Activated CD8-positive, alpha-beta T cell treated with anti-CD3 and anti-CD28 coated beads, Interleukin-2, amount 10 ng/mL, durations not matched to agents 7 days and 5 days (primary cell): ENCODE data around the gene GDI2. TPM values are rescaled to one million over a fixed set of nuclear protein-coding genes. Genes with fewer than 3 reads are reported as not detected.
"Not testable (repeated sequence)": the region's sequence is repeated elsewhere in the genome, so short reads cannot be mapped to it uniquely, and the experiment has no call there.

Experiments used
- ATAC-seq: fragments of 150-1000 bp; cut with Tn5 transposase; one replicate; pipeline ENCODE4 v1.10.0; 2021; ENCODE audit warnings: moderate library complexity
- CTCF ChIA-PET: fragments of 350-600 bp; sonication (Branson Sonifier 250); formaldehyde crosslinking; loops from one replicate; lab custom pipeline; 2021; ENCODE audit warnings: antibody characterized with exemption; lab: Charles Lee
- POLR2A ChIA-PET: fragments of 350-600 bp; sonication (Branson Sonifier 250); formaldehyde crosslinking; loops from one replicate; lab custom pipeline; 2021; ENCODE audit warnings: antibody characterized with exemption; lab: Charles Lee
- DNase-seq: peaks from one replicate; pipeline ENCODE4 v3.0.0-alpha.2; 2020
- H3K27ac Mint-ChIP-seq: one replicate; pipeline ENCODE4 v1.8.0; 2021; ENCODE audit warnings: mild to moderate bottlenecking, mixed read lengths
- H3K27me3 Mint-ChIP-seq: one replicate; pipeline ENCODE4 v1.8.0; 2021; ENCODE audit warnings: low read depth, mixed read lengths
- H3K36me3 Mint-ChIP-seq: one replicate; pipeline ENCODE4 v1.8.0; 2021; ENCODE audit warnings: low read depth, mixed read lengths
- H3K4me1 Mint-ChIP-seq: one replicate; pipeline ENCODE4 v1.8.0; 2021; ENCODE audit warnings: low read depth, mixed read lengths
- H3K4me3 Mint-ChIP-seq: one replicate; pipeline ENCODE4 v1.8.0; 2021; ENCODE audit warnings: mild to moderate bottlenecking, mixed read lengths
- H3K9me3 Mint-ChIP-seq: one replicate; pipeline ENCODE4 v1.8.0; 2022; ENCODE audit warnings: mixed read lengths; ENCODE audit not compliant: insufficient read depth
- total RNA-seq, 2 experiments: library from RNA; stranded (reverse); gene quantifications; one replicate each; pipeline ENCODE4 v1.2.3, GENCODE V29; 2021

Gene GDI2
- total RNA-seq, 2 experiments from 2014 or later = 237 to 243 TPM

DNA sequence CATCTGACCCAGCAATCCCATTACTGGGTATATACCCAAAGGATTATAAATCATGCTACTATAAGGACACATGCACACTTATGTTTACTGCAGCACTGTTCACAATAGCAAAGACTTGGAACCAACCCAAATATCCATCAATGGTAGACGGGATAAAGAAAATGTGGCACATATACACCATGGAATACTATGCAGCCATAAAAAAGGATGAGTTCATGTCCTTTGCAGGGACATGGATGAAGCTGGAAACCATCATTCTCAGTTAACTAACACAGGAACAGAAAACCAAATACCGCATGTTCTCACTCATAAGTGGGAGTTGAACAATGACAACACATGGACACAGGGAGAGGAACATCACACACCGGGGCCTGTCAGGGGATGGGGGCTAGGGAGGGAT lies 35.5 kb downstream of the GDI2 start:
- DNase-seq, H3K4me3 Mint-ChIP-seq, ATAC-seq, H3K9me3 Mint-ChIP-seq, CTCF ChIA-PET, H3K27me3 Mint-ChIP-seq: not testable (repeated sequence)
- H3K4me1 Mint-ChIP-seq = peaks cover 57% of the 10 kb centered on the region
- peaks cover 82% of the 10 kb centered on the region for H3K36me3 Mint-ChIP-seq
- peak overlapping the region; percentile 58 for H3K27ac Mint-ChIP-seq
- POLR2A ChIA-PET = interaction anchor here (3.1 kb wide), 1 partner anchor 35 kb away, joined by 13 read pairs; the partner anchor contains the start of gene GDI2

DNA sequence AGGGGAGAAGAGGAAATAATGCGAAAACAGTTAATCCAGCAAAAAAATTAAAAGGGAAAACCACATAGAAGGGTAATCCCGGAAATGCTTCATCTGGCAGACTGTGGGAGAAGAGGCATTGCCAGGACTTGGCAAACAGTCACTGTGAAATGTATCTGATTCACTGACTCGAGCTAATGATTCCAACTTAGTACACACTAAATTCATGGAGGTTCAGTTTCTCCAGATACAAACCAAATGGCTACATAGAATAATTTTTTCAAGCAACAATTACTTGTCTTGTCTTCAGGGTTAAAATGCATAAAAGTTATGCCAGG lies 36.4 kb downstream of the GDI2 start:
- Mint-ChIP-seq H3K27ac (peak overlapping the region; percentile 92), H3K4me1 (peaks cover 49% of the 10 kb centered on the region), H3K36me3 (peaks cover 78% of the 10 kb centered on the region), H3K4me3 (no peak overlapping the region), H3K9me3 (no peaks in the 10 kb centered on the region), H3K27me3 (no peaks in the 10 kb centered on the region)
- ChIA-PET POLR2A (interaction anchor here (0.6 to 3.1 kb wide), 3 partner anchors 10 to 36 kb away, joined by 3 to 13 read pairs (median 3); partner anchors contain the start of gene GDI2), CTCF (interaction anchor here (1.2 to 1.9 kb wide), 4 partner anchors 10 to 112 kb away, joined by 3 to 9 read pairs (median 4); no protein-coding TSS in a partner anchor)
- DNase-seq (no peak), ATAC-seq (no peak)

DNA sequence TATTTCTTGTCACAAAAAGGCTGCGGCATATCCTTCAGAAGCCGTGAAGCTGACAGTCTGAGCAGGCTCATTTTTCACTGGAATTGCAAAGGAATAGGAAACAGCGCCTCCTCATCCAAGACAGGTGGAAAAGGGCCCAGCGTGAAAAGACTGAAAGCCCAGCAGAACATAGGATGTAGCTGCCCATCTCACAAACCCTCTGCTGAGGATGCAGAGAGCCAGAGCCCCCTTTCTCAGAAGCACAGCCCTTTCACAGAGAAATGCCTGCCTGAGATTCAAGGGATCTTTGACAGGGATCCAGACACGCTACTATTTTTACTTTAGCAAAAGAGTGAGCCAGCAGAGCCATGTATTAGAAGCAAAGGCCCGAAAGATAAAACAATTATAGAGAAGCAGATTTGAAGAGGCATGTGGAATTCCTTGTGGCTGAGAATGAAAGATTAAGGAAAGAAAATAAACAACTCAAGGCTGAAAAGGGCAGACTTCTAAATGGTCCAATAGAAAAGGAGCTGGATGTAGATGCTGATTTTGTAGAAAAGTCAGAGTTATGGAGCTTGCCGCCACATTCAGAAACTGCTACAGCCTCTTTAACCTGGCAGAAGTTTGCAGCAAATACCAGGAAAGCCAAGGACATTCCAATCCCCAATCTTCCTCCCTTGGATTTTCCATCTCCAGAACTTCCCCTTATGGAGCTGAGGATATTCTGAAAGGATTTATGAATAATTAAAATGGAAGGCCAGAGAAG lies 36.9 kb downstream of the GDI2 start:
- POLR2A ChIA-PET = interaction anchor here (0.6 to 3.1 kb wide), 4 partner anchors 10 to 37 kb away, joined by 3 to 13 read pairs (median 4); partner anchors contain the start of gene GDI2
- no peak for DNase-seq
- CTCF ChIA-PET = interaction anchor here (1.0 to 1.9 kb wide), 7 partner anchors 9 to 112 kb away, joined by 3 to 9 read pairs (median 4); no protein-coding TSS in a partner anchor
- peak overlapping the region; percentile 92 for H3K27ac Mint-ChIP-seq
- H3K27me3 Mint-ChIP-seq = no peaks in the 10 kb centered on the region
- H3K4me1 Mint-ChIP-seq = peaks cover 48% of the 10 kb centered on the region
- H3K9me3 Mint-ChIP-seq = no peaks in the 10 kb centered on the region
- peak overlapping the region; percentile 59 for H3K4me3 Mint-ChIP-seq
- H3K36me3 Mint-ChIP-seq = peaks cover 82% of the 10 kb centered on the region
- peak; percentile 40 for ATAC-seq

DNA sequence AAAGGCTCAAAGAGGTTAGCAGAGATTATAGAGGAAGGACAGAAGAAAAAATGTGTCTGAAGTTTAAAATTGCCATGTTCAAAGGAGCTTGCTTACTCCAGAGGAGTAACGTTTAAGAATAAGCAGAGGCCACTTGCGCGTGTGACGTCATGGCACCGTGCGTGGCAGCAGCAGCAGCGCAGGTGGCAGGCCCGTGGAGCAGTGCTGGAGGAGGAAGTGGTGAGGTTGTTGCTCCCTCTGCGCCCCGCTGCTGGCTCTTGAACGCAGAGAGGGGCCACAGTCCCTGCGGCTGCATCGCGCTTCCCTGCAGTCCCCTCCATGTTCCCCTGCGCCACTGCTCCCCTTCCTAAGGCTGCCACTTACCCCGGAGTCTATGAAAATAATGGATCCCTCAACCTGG lies 37.5 kb downstream of the GDI2 start:
- peak overlapping the region; percentile 59 for H3K4me3 Mint-ChIP-seq
- ATAC-seq (peak; percentile 98), DNase-seq (peak; percentile 89)
- ChIA-PET POLR2A (interaction anchor here (0.7 to 3.1 kb wide), 4 partner anchors 16 to 618 kb away, joined by 3 to 13 read pairs (median 4); partner anchors contain the start of gene GDI2), CTCF (interaction anchor here (1.0 to 1.9 kb wide), 7 partner anchors 10 to 113 kb away, joined by 3 to 9 read pairs (median 4); no protein-coding TSS in a partner anchor)
- H3K4me1 Mint-ChIP-seq = peaks cover 44% of the 10 kb centered on the region
- H3K9me3 Mint-ChIP-seq = no peaks in the 10 kb centered on the region
- H3K27ac Mint-ChIP-seq = peak overlapping the region; percentile 92
- H3K36me3 Mint-ChIP-seq = peaks cover 78% of the 10 kb centered on the region
- H3K27me3 Mint-ChIP-seq = no peaks in the 10 kb centered on the region

DNA sequence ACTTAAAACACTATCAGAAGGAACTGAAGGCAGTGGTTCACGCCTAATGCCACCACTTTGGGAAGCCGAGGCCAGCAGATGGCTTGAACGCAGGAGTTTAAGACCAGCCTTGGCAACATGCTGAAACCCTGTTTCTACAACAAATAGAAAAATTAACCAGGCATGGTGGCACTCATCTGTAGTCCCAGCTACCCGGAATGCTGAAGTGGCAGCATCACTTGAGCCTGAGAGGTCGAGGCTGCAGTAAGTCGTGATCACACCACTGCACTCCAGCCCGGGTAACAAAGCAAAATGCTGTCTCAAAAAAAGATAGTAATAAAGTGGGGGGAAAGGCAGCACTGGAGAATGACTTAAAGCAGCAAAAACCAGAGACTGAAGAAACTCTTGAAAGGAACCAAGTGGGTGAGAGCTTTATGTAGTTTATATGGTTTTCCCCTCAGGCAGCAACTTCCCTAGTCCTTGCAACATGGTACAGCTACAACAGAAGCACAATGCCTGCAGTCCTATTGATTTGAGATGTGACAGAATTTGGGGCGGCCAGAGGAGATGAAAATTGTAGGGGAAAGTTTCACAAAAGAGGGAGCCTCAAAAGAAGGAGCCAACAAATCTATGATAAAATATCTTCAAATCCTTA lies 38.1 kb downstream of the GDI2 start:
- POLR2A ChIA-PET = interaction anchor here (0.7 to 3.1 kb wide), 3 partner anchors 15 to 619 kb away, joined by 3 to 13 read pairs (median 3); partner anchors contain the start of gene GDI2
- peak overlapping the region; percentile 92 for H3K27ac Mint-ChIP-seq
- no peak for DNase-seq
- peaks cover 78% of the 10 kb centered on the region for H3K36me3 Mint-ChIP-seq
- ATAC-seq = no peak
- peaks cover 41% of the 10 kb centered on the region for H3K4me1 Mint-ChIP-seq
- CTCF ChIA-PET = interaction anchor here (1.0 to 1.6 kb wide), 2 partner anchors 10 to 82 kb away, joined by 3 read pairs; no protein-coding TSS in a partner anchor
- H3K9me3 Mint-ChIP-seq = no peaks in the 10 kb centered on the region
- no peaks in the 10 kb centered on the region for H3K27me3 Mint-ChIP-seq
- peak overlapping the region; percentile 59 for H3K4me3 Mint-ChIP-seq

DNA sequence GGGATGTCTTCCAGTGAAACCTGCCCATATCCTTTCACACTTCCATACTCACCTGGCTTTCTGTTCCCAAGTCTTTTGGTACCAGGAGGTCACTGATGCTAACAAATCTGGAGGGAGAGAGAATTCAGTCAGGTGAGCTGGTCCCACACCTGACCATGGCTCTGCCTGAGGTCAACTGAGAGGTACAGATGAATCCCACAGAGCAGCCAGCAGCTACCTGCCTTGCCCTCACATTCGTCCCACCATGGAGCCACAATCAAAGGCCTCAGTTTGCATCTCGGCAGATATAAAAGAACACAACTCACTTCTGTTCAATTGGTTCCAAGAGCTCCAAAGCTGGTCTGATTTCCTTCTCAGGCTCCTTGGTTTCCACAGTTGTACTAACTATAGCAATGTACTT lies 47.0 kb downstream of the GDI2 start:
- Mint-ChIP-seq H3K27me3 (no peaks in the 10 kb centered on the region), H3K4me1 (no peaks in the 10 kb centered on the region), H3K36me3 (peaks cover 68% of the 10 kb centered on the region), H3K27ac (no peak overlapping the region), H3K9me3 (no peaks in the 10 kb centered on the region), H3K4me3 (no peak overlapping the region)
- POLR2A ChIA-PET = no interaction called here
- DNase-seq = no peak
- CTCF ChIA-PET = interaction anchor here (1.4 kb wide), 1 partner anchor 75 kb away, joined by 4 read pairs; no protein-coding TSS in a partner anchor
- ATAC-seq = no peak

DNA sequence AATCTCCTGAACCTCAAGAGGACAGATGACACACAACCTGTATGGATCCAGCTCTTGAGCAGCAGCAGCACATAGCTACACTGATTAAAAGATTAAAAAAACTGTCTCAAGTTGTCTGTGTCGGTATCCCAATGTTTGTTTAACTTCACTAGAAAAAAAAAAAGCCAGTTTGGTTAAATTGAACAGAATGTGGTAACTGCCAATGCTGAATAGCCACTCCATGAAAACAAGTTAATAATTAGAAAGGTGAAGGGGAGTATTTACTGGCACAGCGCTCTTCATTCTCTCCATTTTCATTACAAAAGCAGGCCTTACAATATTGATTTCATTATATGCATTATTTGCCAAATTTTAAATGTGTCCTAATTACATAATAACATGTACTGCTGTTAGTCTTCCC lies 47.6 kb downstream of the GDI2 start:
- ATAC-seq = no peak
- H3K9me3 Mint-ChIP-seq = no peaks in the 10 kb centered on the region
- no peaks in the 10 kb centered on the region for H3K4me1 Mint-ChIP-seq
- no peak for DNase-seq
- H3K27ac Mint-ChIP-seq = no peak overlapping the region
- ChIA-PET POLR2A (no interaction called here), CTCF (no interaction called here)
- H3K36me3 Mint-ChIP-seq = peaks cover 73% of the 10 kb centered on the region
- H3K4me3 Mint-ChIP-seq = no peak overlapping the region
- no peaks in the 10 kb centered on the region for H3K27me3 Mint-ChIP-seq

DNA sequence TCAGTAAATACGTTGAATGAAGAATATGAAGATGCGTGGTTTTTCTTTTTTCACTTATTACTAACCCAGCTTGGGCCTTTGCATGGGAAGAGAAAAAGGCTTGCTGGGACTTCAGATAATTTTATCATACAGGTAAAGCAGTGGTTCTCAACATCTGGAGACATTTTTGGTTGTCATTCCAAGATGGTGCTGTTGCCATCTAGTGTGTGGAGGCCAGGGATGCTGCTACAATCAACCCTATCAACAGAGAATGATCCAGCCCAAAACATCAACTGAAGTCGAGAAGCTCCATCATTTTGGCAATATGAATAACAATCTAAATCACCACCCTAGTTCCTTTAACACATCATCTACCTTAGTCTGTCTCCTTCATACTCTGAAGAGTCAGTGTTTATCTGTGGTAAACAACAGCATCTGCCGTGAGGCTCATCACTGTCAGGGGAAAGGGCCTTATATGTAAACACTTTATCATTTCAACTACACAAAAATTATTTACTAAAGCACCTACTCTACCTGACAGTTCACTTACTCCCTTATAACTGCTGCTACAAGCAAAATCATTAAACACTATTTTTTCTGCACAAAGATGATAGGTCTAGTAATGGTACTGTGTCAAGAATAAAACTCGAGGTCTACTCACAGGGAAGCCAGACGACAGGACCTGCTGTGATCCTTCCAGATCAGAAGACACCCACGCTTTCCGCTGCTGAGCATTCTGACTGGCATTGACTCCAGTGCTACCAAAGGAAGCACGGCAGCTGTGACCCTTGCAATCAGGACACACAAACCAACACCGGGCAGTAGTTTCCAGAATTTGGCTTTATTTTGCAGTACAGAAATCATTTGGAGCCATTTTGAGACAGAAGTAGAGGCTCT lies 48.6 kb downstream of the GDI2 start:
- Mint-ChIP-seq H3K36me3 (peaks cover 74% of the 10 kb centered on the region), H3K9me3 (no peaks in the 10 kb centered on the region), H3K4me3 (no peak overlapping the region), H3K4me1 (no peaks in the 10 kb centered on the region), H3K27me3 (no peaks in the 10 kb centered on the region), H3K27ac (peak overlapping the region; percentile 27)
- ATAC-seq = no peak
- DNase-seq = no peak
- CTCF ChIA-PET = interaction anchor here (1.2 to 1.4 kb wide), 2 partner anchors 9 to 135 kb away, joined by 4 read pairs; no protein-coding TSS in a partner anchor
- POLR2A ChIA-PET = no interaction called here

DNA sequence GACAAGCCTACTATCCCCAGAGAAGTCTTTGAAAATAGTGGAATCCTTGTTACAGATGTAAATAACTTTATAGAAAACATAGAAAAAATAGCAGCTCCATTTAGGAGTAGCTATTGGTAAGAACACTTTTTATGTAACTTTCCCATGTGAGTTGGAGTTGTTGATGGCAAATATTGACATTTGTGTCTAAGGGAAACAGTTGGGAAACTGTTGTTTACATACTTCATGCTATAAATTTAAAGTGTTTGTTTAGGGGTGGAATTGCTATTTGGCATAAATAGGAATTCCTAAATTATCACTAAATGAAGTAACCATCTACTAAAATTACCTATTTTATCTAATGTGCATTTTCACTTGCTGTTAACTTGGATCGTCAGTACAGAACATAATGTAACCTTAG lies 50.7 kb downstream of the GDI2 start:
- POLR2A ChIA-PET = interaction anchor here (0.6 kb wide), 1 partner anchor 1528 kb away, joined by 3 read pairs; no protein-coding TSS in a partner anchor

DNA sequence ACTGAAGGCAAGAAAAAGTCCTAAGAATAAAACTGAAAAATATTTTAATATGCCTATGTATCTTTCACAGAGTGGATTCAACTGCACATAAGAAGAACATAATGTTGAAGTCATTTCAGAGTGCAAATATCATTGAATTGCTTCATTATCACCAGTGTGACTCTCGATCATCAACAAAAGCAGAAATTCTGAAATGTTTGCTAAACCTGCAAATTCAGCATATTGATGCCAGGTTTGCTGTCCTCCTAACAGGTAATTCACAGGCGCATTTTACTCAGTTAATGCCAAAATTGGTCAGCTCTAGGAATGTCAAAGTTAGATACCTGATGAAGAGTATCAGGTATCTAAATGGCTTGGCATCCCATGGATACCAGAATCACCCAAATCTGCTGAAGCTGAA lies 52.0 kb downstream of the GDI2 start:
- H3K27ac Mint-ChIP-seq = no peak overlapping the region
- ChIA-PET CTCF (interaction anchor here (0.6 kb wide), 1 partner anchor 113 kb away, joined by 3 read pairs; no protein-coding TSS in a partner anchor), POLR2A (no interaction called here)
- H3K4me3 Mint-ChIP-seq = no peak overlapping the region
- ATAC-seq = no peak
- no peaks in the 10 kb centered on the region for H3K4me1 Mint-ChIP-seq
- H3K9me3 Mint-ChIP-seq = no peaks in the 10 kb centered on the region
- DNase-seq = no peak
- H3K27me3 Mint-ChIP-seq = no peaks in the 10 kb centered on the region
- peaks cover 74% of the 10 kb centered on the region for H3K36me3 Mint-ChIP-seq

More for the DNA sequence above, 50.7 kb downstream of the GDI2 start:
- Mint-ChIP-seq H3K4me1 (no peaks in the 10 kb centered on the region), H3K4me3 (no peak overlapping the region), H3K9me3 (no peaks in the 10 kb centered on the region), H3K27me3 (no peaks in the 10 kb centered on the region), H3K27ac (no peak overlapping the region), H3K36me3 (peaks cover 74% of the 10 kb centered on the region)
- DNase-seq (no peak), ATAC-seq (no peak)
- CTCF ChIA-PET = interaction anchor here (1.1 to 1.9 kb wide), 2 partner anchors 14 to 23 kb away, joined by 3 to 9 read pairs; no protein-coding TSS in a partner anchor

DNA sequence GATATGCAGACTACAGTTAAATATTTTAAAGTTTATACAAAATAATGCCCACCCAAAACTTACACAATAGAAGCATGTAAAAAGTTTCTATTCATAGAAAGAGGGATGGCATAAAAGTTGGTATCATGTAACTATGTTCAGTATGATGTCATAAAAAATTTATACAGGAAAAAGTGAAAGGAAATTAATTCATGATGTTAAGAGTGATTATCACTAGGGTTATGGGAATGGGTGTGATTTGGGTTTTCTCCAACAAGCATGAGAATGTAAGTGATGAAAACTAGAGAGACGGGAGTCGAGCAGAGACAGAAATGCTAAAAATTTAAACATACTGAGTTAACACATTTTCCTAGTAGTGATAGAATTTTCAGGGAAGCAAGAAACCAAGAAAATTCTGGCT lies 52.7 kb downstream of the GDI2 start:
- ChIA-PET POLR2A (no interaction called here), CTCF (no interaction called here)
- no peak for DNase-seq
- H3K9me3 Mint-ChIP-seq = no peaks in the 10 kb centered on the region
- H3K27ac Mint-ChIP-seq = no peak overlapping the region
- H3K36me3 Mint-ChIP-seq = peaks cover 67% of the 10 kb centered on the region
- no peaks in the 10 kb centered on the region for H3K4me1 Mint-ChIP-seq
- ATAC-seq = no peak
- H3K27me3 Mint-ChIP-seq = no peaks in the 10 kb centered on the region
- H3K4me3 Mint-ChIP-seq = no peak overlapping the region
